KG1 (cell line): ENCODE results near the gene R3HDM2.
"Not testable (repeated sequence)": the region's sequence is repeated elsewhere in the genome, so short reads cannot be mapped to it uniquely, and the experiment has no call there.

Source experiments
- DNase-seq: peaks from one replicate; lab custom pipeline; 2025; lab: John Stamatoyannopoulos, UW

Gene R3HDM2

DNA sequence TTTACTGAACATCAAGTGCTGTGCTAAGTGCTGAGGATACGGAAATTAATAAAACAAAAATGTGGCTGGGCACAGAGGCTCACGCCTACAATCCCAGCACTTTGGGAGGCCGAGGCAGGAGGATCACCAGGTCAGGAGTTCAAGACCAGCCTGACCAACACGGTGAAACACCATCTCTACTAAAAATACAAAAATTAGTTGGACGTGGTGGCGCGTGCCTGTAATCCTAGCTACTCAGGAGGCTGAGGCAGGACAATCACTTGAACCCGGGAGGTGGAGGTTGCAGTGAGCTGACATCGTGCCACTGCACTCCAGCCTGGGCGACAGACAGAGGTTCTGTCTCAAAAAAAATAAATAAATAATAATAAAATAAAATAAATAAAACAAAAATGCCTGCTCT, 3.9 kb downstream of the R3HDM2 start:
- not testable (repeated sequence) for DNase-seq

DNA sequence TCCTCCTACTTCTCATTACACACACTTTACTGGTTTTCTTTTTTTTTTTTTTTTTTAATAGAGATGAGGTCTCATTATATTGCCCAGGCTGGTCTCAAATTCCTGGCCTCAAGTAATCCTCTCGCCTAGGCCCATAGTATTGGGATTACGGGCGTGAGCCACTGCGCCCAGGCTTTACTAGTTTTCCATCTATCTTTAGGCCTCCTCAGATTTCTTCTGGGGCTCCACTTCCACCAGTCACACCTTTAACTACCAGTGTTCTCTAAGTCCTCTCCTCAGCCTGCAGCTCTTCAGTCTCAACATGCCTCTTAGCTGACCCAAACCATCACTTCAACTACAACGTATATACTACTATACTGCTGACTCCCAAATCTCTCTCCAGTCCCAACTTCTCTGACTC, 10.4 kb downstream of the R3HDM2 start:
- DNase-seq, result no peak

DNA sequence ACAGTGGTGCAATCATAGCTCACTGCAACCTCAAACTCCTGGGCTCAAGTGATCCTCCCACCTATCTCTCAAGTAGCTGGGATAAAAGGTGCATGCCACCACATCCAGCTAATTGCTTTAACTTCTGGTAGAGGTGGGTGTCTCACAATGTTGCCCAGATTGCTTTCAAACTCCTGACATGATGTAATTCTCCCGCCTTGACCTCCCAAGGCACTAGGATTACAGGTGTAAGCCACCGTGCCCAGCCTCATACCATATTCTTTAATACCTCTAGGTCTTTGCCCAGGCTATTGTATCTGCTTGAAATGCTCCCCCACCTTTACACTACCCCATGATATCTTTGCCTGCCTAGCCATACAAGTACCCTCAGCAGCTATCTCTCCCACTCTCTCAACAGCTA, 11.3 kb downstream of the R3HDM2 start:
- DNase-seq, result no peak

DNA sequence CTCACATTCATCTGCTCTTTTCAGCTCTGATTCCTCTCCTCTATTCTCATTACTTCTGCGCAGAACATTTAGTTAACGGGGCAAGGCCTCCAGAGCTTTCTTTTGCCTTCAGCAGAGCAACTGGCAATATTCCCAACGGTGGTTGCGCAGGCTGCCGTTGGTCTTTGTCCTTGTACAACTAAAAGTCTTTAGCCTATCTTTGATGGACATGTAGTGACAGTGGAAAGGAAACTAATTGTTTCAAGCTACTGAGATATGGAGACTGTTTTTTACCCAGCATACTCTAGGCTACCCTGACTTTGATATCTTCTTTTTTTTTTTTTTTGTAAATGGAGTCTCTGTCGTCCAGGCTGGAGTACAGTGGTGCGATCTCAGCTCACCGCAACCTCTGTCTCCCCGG, 12.6 kb downstream of the R3HDM2 start:
- no peak for DNase-seq

DNA sequence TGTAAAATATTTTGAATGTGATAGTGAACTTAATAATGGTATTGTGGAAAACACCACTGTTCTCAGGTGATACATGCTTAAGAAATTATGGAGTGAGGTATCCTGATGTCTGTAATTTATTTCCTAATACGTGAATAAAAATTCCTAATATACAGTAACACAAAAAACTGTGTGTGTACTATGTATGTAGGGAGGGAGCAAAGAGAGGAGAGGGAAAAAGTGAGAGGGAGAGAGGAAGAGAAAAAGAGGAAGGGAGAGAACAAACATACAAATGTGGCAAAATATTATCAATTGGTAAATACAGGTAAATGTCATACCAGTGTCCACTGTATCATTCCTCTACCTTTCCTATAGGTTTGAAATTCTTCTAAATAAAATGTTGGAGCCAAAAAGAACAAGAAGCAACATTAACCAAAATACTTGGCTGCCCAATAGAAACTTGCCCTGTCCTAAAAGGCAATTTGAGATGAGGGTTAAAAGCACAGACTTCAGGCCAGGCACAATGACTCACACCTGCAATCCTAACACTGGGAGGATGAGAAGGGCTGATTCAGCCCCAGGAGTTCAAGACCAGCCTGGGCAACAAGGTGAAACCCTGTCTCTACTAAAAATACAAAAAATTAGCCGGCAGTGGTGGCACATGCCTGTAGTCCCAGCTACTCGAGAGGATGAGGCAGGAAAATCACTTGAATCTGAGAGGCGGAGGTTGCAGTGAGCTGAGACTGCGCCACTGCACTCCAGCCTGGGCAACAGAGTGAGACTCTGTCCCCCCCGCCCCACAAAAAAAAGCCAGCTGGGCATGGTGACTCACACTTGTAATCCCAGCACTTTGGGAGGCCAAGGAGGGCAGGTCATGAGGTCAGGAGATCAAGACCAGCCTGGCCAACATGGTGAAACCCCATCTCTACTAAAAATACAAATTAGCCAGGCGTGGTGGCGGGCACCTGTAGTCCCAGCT, 14.5 kb downstream of the R3HDM2 start:
- DNase-seq, result no peak

DNA sequence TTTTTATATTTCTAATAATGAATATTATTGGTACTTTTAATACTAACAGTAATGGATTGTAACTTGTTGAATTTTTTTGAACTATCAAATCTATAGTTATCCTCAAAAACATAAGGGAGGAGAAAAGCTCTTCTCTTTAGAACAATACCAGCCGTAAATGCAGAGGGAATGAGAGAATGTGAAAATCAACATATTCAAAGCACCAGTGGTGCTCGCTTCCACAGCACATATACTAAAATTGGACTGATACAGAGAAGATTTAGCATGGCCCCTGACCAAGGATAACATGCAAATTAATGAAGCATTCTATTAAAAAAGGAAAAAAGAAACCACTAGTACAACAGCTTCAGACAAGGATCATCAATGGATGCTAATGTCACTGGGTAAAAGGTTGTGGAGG, 15.8 kb downstream of the R3HDM2 start:
- DNase-seq, result no peak

DNA sequence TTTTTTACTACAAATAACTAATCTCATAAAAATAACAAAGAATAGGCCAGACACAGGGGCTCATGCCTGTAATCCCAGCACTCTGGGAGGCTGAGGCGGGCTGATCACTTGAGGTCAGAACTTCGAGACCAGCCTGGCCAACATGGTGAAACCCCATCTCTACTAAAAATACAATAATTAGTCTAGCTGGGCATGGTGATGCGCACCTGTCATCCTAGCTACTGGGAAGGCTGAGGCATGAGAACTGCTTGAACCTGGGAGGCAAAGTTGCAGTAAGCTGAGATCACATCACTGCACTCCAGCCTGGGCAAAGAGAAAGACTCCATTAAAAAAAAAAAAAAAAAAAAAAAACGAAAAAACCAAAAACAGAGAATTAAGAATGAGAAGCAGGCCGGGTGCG, 16.7 kb downstream of the R3HDM2 start:
- not testable (repeated sequence) for DNase-seq

DNA sequence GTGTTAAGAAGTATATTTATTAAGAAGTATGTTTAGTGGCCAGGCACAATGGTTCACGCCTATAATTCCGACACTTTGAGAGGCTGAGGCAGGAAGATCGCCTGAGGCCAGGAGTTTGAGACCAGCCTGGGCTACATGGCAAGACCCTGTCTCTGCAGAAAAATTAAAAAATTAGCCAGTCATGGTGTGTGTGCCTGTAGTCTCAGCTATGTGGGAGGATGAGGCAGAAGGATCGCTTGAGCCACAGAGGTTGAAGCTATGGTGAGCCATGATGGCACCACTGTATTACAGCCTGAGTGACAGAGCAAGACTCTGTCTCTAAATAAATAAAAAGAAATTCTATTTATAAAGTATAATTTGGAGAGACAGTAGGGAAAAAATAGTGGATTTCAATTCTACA, 20.3 kb downstream of the R3HDM2 start:
- no peak for DNase-seq

DNA sequence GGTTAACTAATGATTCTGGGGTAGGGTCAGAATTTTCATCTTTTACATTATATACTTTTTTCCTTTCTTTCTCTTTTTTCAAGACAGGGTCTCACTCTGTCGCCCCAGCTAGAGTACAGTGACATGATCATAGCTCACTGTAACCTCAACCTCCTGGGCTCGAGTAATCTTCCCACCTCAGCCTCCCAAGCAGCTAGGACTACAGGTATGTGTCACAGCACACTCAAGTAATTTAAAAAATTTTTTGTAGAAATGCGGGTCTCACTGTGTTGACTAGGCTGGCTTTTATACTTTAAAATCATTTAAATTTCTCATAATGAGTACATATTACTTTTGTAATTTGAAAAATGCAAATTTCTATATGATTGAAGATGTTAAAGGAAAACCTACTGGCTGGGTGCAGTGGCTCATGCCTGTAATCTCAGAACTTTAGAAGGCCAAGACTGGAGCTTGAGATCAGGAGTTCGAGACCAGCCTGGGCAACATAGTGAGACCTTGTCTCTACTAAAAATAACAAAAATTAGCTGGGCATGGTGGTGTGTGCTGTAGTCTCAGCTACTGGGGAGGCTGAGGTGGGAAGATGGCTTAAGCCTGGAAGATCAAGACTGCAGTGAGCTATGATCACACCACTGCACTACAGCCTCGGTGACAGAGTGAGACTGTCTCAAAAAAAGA, 25.7 kb downstream of the R3HDM2 start:
- DNase-seq, result no peak

DNA sequence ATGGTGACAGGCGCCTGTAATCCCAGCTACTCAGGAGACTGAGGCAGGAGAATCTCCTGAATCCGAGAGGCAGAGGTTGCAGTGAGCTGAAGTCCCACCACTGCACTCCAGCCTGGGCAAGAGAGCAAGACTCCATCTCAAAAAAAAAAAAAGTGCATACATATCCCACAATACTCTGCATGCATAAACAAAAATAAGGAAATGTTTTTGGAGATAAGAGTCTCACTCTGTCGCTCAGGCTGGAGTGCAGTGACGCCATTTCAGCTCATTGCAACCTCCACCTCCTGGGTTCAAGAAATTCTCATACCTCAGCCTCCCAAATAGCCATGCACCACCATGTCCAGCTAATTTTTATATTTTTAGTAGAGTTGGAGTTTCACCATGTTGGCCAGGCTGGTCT, 28.7 kb downstream of the R3HDM2 start:
- DNase-seq, result not testable (repeated sequence)

DNA sequence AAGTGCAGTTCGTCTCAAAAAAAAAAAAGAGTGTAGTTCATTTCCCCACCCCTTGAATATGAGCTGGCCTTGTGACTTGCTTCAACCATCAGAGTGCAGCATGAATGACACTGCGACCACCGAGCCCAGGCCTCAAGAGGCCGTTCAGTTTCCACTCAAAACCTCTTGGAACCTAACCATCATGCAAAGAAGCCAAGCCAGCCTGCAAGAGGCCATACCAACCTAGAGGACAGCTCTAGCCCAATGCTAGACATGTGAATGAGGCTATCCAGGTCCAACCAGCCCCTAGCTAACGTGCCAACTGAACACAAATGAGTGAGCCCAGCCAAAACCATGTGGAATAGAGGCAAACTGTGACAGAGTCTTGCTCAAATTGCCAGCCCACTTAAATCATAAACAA, 29.7 kb downstream of the R3HDM2 start:
- DNase-seq, result no peak

DNA sequence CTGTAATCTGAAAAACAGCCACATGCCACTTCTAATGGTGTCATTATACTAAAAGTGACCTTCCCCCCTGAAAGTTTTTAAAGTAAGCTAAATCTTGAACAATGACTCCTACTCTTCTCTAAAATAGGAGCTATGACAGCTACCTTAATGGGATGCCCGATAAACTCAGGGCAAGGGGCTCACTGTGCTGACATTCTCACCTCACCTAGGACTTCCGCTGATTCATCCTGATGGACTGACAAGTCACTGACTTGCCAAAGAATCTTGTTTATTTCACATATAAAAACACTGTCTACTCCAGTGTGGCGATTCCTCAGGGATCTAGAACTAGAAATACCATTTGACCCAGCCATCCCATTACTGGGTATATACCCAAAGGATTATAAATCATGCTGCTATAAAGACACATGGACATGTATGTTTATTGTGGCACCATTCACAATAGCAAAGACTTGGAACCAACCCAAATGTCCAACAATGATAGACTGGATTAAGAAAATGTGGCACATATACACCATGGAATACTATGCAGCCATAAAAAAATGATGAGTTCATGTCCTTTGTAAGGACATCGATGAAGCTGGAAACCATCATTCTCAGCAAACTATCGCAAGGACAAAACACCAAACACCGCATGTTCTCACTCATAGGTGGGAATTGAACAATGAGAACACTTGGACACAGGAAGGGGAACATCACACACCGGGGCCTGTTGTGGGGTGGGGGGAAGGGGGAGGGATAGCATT, 31.0 kb downstream of the R3HDM2 start:
- DNase-seq, result not testable (repeated sequence)

DNA sequence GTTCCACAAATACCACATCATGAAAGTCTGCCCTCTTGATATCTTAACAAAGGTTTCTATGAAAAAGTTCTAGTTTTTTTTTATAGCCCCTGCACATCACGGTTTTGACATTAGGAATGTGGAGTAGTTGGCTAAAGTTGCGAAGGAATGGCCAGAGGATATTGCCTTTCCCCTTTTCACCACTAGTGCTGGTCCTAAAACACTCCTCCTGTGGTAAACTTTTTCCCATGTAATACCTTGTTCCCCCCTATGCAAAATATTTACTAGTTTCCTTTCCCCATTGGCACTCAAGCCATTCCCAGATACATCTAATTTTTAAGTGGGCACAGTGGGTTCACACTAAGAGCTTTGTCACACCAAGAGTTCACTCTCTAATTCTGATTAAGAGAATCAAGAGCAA, 33.4 kb downstream of the R3HDM2 start:
- DNase-seq, result no peak

DNA sequence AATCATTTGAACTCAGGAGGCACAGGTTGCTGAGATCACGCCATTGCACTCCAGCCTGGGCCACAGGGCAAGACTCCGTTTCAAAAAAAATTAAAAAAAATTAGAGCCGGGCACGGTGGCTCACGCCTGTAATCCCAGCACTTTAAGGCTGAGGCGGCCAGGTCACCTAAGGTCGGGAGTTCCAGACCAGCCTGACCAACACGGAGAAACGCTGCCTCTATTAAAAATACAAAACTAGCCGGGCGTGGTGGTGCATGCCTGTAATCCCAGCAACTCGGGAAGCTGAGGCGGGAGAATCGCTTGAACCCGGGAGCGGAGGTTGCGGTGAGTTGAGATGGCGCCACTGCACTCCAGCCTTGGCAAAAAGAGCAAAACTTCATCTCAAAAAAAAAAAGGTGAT, 35.7 kb downstream of the R3HDM2 start:
- DNase-seq, result no peak

DNA sequence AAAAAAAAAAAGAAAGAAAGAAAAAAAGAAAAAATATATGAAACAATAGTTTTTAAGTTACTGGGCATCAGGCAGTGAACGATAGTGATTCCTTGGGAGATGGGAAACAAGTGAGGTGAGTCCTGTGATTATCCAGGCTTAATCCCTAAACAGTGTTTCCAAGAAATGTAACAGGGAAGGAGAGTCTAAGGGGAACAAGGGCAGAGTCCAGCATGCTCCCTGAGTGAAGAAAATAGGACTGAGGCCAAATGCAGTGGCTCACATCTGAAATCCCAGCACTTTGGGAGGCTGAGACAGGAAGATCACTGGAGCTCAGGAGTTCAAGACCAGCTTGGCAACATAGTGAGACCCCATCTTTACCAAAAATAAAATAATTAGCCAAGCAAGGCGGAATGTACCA, 40.7 kb downstream of the R3HDM2 start:
- no peak for DNase-seq

DNA sequence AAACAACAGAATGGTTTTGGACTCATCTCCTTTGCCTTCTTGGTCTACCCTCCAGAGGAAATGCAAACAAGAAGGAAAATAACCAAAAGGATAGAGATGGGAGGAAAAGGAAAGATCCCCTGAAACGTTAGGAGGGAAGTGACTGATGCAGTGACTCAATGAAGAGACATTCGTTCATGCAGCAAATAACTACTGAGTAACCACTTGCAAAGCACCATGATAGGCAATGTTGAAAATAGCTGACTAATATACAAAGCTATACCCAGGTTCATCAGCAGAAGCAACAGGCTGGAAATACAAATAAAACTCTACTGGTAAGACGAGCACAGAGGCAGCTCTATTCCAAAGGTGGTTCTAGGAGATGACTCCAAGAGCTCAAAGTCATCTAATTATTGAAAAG, 41.8 kb downstream of the R3HDM2 start:
- no peak for DNase-seq

DNA sequence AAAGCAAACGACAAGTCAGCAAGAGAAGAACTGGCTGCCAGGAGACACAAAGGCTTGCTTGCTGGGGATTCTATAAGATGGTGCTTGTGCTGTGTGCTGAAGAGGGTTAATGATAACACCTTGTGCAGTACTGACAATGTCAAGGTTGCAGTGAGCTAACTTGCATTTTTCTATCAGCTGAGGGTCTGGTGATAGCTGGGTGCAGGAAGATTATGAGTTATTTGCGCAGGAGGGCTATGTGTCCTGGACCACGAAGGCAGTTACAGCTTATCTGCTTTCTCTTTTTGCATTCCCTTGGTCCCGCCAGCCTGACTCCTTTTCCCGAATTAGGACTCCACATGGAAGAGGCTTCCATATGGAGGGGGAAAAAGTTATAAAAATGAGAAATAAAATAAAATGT, 42.4 kb downstream of the R3HDM2 start:
- DNase-seq, result no peak

DNA sequence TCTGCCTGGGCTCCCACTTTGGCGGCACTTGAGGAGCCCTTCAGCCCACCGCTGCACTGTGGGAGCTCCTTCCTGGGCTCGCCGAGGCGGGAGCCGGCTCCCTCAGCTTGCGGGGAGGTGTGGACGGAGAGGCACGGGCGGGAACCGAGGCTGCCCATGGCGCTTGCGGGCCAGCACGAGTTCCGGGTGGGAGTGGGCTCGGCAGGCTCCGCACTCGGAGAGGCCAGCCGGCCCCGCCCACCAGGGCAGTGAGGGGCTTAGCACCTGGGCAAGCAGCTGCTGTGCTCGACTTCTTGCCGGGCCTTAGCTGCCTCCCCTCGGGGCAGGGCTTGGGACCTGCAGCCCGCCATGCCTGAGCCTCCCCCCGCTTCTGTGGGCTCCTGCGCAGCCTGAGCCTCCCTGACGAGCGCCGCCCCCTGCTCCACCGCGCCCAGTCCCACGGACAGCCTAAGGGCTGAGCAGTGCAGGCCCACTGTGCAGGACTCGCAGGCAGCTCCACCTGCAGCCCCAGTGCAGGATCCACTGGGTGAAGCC, 44.6 kb downstream of the R3HDM2 start:
- DNase-seq, result no peak

DNA sequence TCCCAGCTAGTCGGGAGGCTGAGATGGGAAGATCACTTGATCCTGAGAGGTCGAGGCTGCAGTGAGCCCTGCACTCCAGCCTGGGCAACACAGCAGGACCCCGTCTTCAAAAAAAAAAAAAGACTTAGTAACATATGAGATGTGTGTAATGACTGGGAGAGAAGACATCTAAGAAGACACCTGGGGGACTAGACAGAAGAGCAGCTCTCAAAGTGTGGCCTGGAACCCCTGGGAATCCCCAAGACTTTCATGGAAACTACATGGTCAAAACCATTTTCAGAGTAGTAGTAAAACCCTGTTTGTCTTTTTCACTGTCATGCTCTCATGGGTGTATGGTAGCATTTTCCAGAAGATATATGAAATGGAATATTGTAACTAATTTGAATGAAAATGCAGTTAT, 45.3 kb downstream of the R3HDM2 start:
- DNase-seq, result no peak

DNA sequence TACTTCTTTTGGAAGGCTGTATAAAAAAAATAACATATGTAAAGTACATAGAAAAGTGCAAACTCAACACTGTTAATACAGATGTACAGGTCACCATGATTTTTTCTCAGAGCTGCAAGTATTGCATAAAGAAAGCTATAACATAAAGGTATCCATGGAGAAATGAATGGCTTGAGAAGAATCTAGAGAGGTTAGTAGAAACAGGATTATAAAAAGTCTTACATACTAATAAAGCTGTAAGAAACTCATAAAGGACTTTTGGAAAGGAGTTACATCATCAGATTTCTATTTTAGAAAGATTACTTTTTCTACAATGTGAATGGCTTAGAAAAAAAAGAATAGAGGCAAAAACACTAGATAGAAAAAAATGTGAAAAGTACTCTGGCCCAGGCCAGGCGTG, 46.4 kb downstream of the R3HDM2 start:
- DNase-seq, result no peak

DNA sequence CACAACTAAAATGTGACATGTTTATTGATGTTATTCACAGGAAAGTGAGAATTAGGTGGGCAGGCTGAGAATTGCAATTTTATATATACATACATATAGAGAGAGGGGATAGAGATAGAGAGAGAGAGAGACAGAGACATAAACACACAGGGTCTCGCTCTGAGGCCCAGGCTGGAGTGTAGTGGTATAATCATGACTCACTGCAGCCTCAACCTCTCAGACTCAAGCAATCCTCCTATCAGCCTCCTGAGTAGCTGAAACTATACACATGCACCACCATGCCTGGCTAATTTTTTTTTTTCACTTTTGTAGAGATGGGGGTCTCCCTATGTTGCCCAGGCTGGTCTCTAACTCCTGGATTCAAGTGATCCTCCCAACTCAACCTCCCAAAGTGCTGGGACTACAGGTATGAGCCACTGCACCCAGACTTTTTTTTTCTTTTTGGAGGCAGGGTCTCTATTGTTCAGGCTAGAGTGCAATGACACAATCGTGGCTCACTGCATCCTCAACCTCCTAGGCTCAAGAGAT, 49.1 kb downstream of the R3HDM2 start:
- DNase-seq, result no peak

DNA sequence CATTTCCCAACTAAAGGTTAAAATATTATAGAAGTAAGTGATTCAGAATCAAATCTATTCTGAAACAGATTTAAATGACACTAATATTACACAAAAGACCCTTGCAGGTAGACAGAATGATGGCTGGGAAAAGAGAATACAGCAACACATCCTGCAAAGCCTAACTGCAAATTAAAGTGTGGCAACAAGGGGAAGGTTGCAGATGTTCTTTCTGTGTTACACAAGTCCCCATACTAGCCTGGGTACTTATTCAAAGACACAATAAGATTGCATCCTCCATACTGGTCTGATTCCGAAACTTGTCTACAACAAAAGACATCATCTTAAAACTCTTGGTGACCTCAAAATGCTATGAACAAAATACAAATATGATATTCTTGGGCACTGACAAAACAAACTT, 50.5 kb downstream of the R3HDM2 start:
- no peak for DNase-seq
